ENCODE measurements around the gene PRKAR1A.

Gene PRKAR1A

GRCh38 chr17:68542698-68543463 is 30.7 kb downstream of the PRKAR1A start:
- no peak for DNase-seq (ENCODE audit: low read depth)
- H3K4me3 ChIP-seq (ENCODE audit: low read depth, low read length) = no peak overlapping the region
- TF ChIP-seq CTCF (IDR thresholded peaks at IDR 0.05; ENCODE audit: low read depth, low read length) (no peak), MYC (IDR thresholded peaks at IDR 0.05; ENCODE audit: low read depth, low read length) (no peak), MAX (IDR thresholded peaks at IDR 0.05; ENCODE audit: low read depth, low read length) (no peak), POLR2A (IDR thresholded peaks at IDR 0.05; ENCODE audit: extremely low read depth, insufficient read length) (no peak)

GRCh38 chr17:68544111-68544915 is 32.1 kb downstream of the PRKAR1A start:
- no peak for DNase-seq (ENCODE audit: low read depth)
- TF ChIP-seq POLR2A (IDR thresholded peaks at IDR 0.05; ENCODE audit: extremely low read depth, insufficient read length) = no peak
- no peak for TF ChIP-seq MYC (IDR thresholded peaks at IDR 0.05; ENCODE audit: low read depth, low read length)
- no peak for TF ChIP-seq MAX (IDR thresholded peaks at IDR 0.05; ENCODE audit: low read depth, low read length)
- TF ChIP-seq CTCF (IDR thresholded peaks at IDR 0.05; ENCODE audit: low read depth, low read length) = no peak
- no peak overlapping the region for H3K4me3 ChIP-seq (ENCODE audit: low read depth, low read length)

GRCh38 chr17:68556551-68556950 is 44.3 kb downstream of the PRKAR1A start:
- no peak overlapping the region for H3K4me3 ChIP-seq (ENCODE audit: low read depth, low read length)
- TF ChIP-seq CTCF (IDR thresholded peaks at IDR 0.05; ENCODE audit: low read depth, low read length) (no peak), POLR2A (IDR thresholded peaks at IDR 0.05; ENCODE audit: extremely low read depth, insufficient read length) (no peak), MYC (IDR thresholded peaks at IDR 0.05; ENCODE audit: low read depth, low read length) (no peak), MAX (IDR thresholded peaks at IDR 0.05; ENCODE audit: low read depth, low read length) (no peak)
- DNase-seq (ENCODE audit: low read depth) = no peak

GRCh38 chr17:68559316-68559715 is 47.1 kb downstream of the PRKAR1A start:
- DNase-seq (ENCODE audit: low read depth) = no peak
- TF ChIP-seq MYC (IDR thresholded peaks at IDR 0.05; ENCODE audit: low read depth, low read length) = no peak
- TF ChIP-seq POLR2A (IDR thresholded peaks at IDR 0.05; ENCODE audit: extremely low read depth, insufficient read length) = no peak
- no peak for TF ChIP-seq MAX (IDR thresholded peaks at IDR 0.05; ENCODE audit: low read depth, low read length)
- TF ChIP-seq CTCF (IDR thresholded peaks at IDR 0.05; ENCODE audit: low read depth, low read length) = no peak

GRCh38 chr17:68560966-68561720 is 48.9 kb downstream of the PRKAR1A start:
- DNase-seq (ENCODE audit: low read depth) = no peak
- TF ChIP-seq MAX (IDR thresholded peaks at IDR 0.05; ENCODE audit: low read depth, low read length) (no peak), MYC (IDR thresholded peaks at IDR 0.05; ENCODE audit: low read depth, low read length) (no peak), CTCF (IDR thresholded peaks at IDR 0.05; ENCODE audit: low read depth, low read length) (no peak), POLR2A (IDR thresholded peaks at IDR 0.05; ENCODE audit: extremely low read depth, insufficient read length) (no peak)

More at GRCh38 chr17:68559316-68559715, 47.1 kb downstream of the PRKAR1A start:
- H3K4me3 ChIP-seq (ENCODE audit: low read depth, low read length) = no peak overlapping the region

More at GRCh38 chr17:68560966-68561720, 48.9 kb downstream of the PRKAR1A start:
- H3K4me3 ChIP-seq (ENCODE audit: low read depth, low read length) = no peak overlapping the region
